Measurements from ENCODE around the gene NOTO.

Gene NOTO

DNA sequence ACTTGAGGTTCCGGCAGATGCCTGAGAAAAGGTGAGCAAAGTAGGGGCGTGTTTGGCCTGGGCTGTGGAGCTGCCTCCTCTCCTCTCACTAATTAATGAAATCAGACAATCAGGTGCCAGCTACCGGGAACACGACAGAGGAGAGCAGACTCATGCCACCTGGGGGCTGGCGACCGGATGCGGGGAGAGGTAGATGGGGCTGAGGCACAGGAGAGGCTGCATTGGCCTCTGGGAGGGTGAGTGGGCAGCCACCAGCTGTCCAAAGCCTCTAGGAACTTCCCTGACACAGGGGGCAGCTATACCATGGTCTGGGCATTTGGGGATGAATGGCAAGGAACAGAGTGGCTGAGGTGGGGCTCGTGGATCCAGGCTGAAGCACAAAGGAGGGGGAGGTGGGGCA is 56.9 kb downstream of the NOTO start:
- TF ChIP-seq, protein P1, sequence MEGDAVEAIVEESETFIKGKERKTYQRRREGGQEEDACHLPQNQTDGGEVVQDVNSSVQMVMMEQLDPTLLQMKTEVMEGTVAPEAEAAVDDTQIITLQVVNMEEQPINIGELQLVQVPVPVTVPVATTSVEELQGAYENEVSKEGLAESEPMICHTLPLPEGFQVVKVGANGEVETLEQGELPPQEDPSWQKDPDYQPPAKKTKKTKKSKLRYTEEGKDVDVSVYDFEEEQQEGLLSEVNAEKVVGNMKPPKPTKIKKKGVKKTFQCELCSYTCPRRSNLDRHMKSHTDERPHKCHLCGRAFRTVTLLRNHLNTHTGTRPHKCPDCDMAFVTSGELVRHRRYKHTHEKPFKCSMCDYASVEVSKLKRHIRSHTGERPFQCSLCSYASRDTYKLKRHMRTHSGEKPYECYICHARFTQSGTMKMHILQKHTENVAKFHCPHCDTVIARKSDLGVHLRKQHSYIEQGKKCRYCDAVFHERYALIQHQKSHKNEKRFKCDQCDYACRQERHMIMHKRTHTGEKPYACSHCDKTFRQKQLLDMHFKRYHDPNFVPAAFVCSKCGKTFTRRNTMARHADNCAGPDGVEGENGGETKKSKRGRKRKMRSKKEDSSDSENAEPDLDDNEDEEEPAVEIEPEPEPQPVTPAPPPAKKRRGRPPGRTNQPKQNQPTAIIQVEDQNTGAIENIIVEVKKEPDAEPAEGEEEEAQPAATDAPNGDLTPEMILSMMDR (IDR thresholded peaks at IDR 0.05), result no peak

DNA sequence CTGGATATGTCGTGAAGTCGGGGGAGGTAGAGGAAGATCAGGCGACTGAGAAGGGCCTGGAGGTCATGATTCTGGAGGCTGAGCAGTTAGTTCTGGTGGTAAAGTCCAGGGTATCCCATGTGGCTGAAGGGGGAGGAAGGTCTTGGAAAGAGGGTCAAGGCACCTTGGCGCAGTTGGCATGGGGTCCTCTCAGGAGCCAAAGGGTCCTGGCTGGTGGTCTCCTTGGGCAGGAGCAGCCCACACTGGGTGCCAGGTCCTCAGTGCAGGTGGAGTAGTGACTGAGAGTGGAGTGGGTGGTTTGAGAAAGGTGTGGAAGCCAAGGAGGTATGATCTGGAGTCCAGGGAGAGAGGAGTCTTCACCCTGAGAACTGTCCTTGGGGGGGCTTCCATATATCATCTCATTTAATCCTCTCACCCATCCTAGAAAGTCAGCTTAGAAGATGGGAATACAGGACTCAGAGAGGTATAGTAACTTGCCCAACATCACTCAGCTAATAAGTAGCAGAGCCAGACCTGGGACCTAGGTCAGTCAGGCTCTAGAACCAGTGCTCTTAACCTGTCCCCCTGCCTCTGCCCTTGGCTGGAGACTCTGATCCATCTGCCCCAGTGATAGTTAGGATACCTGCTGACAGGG is 57.4 kb downstream of the NOTO start:
- TF ChIP-seq, protein P1 (IDR thresholded peaks at IDR 0.05), result no peak

DNA sequence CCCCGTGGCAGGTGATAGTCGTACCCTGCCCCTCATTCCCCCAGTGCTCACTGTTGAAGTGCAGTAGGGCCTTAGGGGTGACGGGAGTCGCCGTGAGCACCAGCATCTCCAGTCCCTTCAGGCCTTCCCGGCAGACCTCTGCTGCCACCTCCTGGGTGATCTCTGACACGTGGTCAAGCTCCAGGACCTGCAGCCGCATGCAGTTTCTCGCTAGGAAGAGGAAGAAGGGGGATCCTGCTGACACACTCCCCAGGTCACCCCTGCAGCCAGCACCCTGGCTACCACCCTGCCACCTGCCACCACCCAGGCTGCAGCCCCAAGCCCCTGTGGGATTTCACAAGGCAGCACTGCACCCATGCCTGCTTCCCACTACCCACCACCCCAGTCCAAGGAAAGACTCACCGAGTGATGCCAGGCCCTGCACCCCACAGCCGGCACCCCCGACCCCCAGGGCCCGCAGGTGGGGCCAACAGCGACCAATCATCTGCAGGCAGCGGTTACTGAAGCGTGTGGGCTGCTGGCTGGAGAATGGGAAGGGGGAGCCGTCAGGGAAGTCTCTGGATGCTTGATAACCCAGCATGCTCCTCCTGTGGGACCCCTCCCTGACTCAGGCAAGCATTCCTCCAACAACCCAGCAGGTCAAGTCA is 58.1 kb downstream of the NOTO start:
- TF ChIP-seq, protein P1 (IDR thresholded peaks at IDR 0.05), result no peak

Data from LNCAP (cell line).